ENCODE data around the gene TAS2R39.
"Not testable (repeated sequence)": the region's sequence is repeated elsewhere in the genome, so short reads cannot be mapped to it uniquely, and the experiment has no call there.

The TAS2R39 gene

GRCh38 chr7:143183024-143183423, at the start of gene TAS2R39:
Gene TAS2R39, plus strand, starts transcription at chr7:143183419. Its CDS starts 0 bp downstream, at chr7:143183419.
- no peak for DNase-seq (ENCODE audit: low spot score)

DNA sequence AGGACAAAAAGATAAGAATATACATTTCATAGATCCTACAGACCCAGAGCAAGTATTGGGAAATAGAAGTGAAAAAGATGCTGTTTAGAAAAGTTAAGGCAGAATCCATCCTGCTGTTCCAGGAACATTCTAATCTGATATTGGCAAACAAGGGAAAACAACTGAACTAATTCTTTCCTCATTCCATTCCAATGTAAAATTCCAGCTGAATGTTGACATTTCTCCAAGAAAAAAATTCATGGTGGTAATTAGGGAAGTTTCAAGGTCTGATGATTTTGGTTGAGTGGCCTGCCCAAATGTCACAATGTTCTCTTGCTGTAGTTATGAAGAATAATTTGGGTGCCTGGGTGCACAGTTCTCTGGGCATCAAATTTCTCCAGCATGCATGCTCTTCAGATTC, 36.1 kb upstream of the TAS2R39 start:
- DNase-seq (ENCODE audit: low spot score) = no peak

GRCh38 chr7:143148050-143148449, 35.2 kb upstream of the TAS2R39 start:
- DNase-seq (ENCODE audit: low spot score) = no peak

- no peak for DNase-seq (ENCODE audit: low spot score)
Observed at GRCh38 chr7:143148651-143149050, 34.6 kb upstream of the TAS2R39 start.

- not testable (repeated sequence) for DNase-seq (ENCODE audit: low spot score)
Observed at GRCh38 chr7:143150696-143151095, 32.5 kb upstream of the TAS2R39 start.

DNA sequence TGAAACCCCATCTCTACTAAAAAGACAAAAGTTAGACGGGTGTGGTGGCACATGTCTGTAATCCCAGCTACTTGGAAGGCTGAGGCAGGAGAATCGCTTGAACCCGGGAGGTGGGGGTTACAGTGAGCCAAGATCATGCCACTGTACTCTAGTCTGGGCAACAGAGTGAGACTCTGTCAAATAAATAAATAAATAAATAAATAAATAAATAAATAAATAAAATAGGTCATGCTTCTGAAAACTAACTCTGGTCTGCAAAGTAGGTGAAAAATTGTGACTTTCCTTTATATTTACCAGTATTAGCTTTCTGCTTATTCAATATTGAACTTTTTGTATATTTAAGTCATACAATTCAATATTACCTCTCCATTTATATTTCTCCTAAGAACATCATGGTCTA, 24.6 kb upstream of the TAS2R39 start:
- not testable (repeated sequence) for DNase-seq (ENCODE audit: low spot score)

GRCh38 chr7:143171697-143172096, 11.5 kb upstream of the TAS2R39 start:
- no peak for DNase-seq (ENCODE audit: low spot score)

GRCh38 chr7:143172354-143172753, 10.9 kb upstream of the TAS2R39 start:
- no peak for DNase-seq (ENCODE audit: low spot score)

- no peak for DNase-seq (ENCODE audit: low spot score)
Observed at GRCh38 chr7:143176128-143176527, 7.1 kb upstream of the TAS2R39 start.

- DNase-seq (ENCODE audit: low spot score) = no peak
Observed at GRCh38 chr7:143177374-143178119, 5.7 kb upstream of the TAS2R39 start.

- not testable (repeated sequence) for DNase-seq (ENCODE audit: low spot score)
Observed at GRCh38 chr7:143180771-143181170, 2.4 kb upstream of the TAS2R39 start.

GRCh38 chr7:143181349-143181748, 1.9 kb upstream of the TAS2R39 start:
- DNase-seq (ENCODE audit: low spot score) = no peak

DNA sequence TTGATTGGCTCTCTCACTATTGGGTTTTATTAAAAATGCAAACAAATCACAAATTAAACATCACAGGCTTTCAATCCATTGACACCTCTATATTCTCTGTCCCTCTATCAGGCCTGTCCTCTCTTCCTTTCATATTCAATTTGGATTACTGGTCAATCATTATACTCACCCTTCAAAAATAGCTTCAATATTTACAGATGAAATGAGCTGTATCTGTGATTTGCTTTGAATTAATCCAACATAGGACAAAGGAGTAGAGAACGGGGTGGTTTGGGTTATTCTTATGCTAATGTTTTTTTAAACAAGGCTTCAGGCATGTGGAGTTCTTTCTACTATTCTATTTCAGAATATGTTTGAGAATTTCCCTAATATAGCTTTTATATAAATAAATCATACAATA, 2.3 kb downstream of the TAS2R39 start:
- no peak for DNase-seq (ENCODE audit: low spot score)

GRCh38 chr7:143188994-143189393, 5.8 kb downstream of the TAS2R39 start:
- DNase-seq (ENCODE audit: low spot score) = no peak

DNA sequence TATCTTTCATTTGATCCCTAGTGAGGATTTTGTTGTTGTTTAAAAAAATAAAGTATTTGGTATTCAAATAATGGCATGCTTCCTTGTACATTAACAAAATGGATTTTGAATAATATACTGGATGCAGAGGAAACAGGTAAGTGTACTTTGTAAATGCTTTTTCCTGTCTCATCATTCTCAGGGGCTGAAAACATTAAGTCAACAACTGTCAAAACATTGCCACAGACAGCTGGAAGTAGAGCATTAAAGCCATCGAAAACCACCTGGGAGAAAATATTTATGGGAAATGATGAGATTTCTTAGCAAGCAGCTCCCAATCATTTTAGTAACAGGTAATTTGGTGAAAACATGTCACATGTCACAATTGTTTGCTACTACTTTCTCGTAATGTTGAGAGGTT, 10.7 kb downstream of the TAS2R39 start:
- DNase-seq (ENCODE audit: low spot score) = no peak

DNA sequence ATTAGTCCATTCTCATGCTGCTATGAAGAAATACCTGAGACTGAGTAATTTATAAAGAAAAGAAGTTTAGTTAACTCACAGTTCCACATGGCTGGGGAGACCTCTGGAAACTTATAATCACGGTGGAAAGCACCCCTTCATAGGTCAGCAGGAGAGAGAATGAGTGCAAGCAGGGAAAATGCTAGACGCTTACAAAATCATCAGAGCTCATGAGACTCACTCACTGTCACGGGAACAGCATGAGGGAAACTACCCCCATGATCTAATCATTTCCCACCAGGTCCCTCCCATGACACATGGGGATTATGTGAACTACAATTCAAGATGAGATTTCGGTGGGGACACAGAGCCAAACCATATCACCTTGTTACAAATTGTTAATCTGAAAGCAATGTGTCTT, 15.8 kb downstream of the TAS2R39 start:
- no peak for DNase-seq (ENCODE audit: low spot score)

- DNase-seq (ENCODE audit: low spot score) = no peak
Observed at GRCh38 chr7:143202161-143202560, 18.9 kb downstream of the TAS2R39 start.

DNA sequence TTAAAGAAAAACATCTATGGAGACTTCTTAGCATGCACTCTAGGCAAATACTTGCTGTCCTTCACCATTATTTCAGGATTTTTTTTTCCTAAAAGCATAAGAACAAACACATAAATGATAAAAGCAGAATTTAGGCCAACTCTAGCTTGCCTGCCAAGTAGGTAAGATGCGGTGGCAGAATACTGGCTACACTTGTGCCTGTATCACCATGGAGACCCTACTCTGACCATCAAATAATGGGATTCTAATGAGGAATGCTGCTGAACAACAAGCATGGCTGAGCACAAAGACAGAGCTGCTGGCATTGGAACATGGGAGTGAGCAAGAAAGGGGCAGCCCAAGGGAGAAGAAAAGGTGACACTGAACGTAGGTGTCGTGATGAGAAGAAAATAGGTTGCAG, 20.2 kb downstream of the TAS2R39 start:
- DNase-seq (ENCODE audit: low spot score) = peak; percentile 13

GRCh38 chr7:143205560-143206293, 22.5 kb downstream of the TAS2R39 start:
- DNase-seq (ENCODE audit: low spot score) = peak; percentile 78

- DNase-seq (ENCODE audit: low spot score) = no peak
Observed at GRCh38 chr7:143210541-143210940, 27.3 kb downstream of the TAS2R39 start.

GRCh38 chr7:143213478-143213877, 30.3 kb downstream of the TAS2R39 start:
- not testable (repeated sequence) for DNase-seq (ENCODE audit: low spot score)

DNA sequence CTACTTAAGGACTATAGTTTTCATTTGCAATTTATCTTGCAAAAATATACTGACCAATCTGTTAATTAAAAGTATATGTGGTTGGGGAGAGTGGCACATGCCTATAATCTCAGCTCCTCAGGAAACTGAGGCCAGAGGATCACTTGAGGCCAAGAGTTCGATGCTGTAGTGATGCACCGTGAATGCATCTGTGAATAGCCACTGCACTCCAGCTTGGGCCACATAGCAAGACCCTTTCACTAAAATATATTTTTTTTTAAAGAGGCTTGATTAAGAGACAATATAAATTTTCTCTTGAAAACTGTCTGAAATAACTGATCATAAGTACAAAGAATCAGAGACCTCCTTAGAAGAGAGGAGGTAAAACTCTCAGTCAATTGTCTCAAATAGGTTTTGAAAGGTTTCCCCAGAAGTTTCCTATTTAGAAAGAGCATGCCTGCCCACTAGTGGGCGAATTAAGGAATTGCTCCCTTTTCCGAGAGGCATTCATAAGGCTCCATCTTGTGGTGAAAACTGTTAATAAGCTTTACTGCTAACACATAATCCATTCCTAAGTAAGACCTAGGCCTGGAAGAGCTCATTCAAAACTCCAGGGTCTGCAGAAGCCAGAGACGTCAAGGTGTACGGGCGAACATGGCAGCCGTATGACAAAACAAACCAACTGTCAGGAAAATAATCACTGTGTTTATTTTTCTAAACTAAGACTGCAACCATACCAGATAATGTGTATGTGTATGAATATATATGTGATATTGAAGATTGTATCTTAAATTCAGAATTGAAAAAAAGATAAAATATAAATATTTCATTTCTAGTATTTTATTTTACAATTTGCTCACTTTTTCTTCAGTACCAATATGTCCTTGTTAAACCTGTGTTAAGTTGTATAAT, 31.8 kb downstream of the TAS2R39 start:
- DNase-seq (ENCODE audit: low spot score) = peak; percentile 87
